ENCODE results near the gene SEMG1. TPM values are rescaled to one million over a fixed set of nuclear protein-coding genes. Genes with fewer than 3 reads are reported as not detected.

SEMG1 gene
- polyA plus RNA-seq (2014; cell fraction: cytosol; rRNA removed): not detected in 2 replicates
- not detected in 2 replicates for polyA plus RNA-seq (2014; cell fraction: nucleus; rRNA removed)

GRCh38 chr20:45206725-45207124 lies at the start of gene SEMG1:
SEMG1 (plus strand) TSS chr20:45207033; CDS start chr20:45207054, 21 bp downstream.
- no peak for DNase-seq (ENCODE audit: low spot score)

DNA sequence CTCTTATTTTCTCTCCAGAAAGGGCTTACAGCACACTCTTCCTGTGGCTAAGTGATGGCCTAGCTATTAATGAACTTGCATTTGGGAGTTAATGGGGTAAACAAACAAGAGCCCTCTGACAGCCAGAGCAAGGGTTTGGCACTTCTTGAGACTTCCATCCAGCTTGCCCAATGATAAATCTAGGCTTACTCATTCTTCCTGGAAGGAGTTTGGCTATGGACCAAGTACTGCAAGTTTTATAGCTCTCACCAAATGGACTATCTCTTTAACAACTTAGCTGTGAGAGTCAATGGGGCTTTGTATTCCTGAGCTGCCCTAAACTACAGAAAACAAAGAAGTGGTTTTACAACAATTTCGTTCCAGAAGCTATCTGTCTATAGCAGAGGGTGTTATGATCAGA lies 48.9 kb upstream of the SEMG1 start:
- DNase-seq (ENCODE audit: low spot score): no peak

- no peak for DNase-seq (ENCODE audit: low spot score)
These were observed 43.6 kb upstream of the SEMG1 start for GRCh38 chr20:45163083-45163803.

- no peak for DNase-seq (ENCODE audit: low spot score)
These were observed 41.9 kb upstream of the SEMG1 start for GRCh38 chr20:45164906-45165305.

DNA sequence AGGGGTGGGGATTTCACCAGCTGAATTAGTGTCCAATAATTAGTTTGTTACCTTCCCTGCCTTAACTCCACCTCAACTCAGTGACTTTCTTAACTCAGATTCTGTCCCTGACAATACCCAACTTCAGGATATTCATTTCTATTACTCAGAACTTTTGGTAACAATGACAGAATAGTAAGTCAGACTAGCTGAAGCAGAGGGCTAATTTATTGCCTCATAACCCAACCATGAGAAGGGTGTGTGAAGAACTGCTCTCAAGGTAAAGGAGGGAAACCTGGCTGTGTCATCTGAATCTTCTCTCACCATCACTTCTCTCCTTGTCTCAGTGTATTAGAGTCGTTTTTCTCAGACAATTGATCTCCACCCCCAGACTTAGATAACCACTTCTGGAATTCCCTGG lies 33.3 kb upstream of the SEMG1 start:
- DNase-seq (ENCODE audit: low spot score): no peak

GRCh38 chr20:45174434-45175364 lies 32.1 kb upstream of the SEMG1 start, which contains the start of gene PI3:
PI3 (plus strand) TSS chr20:45174902; CDS start chr20:45174923, 21 bp downstream.
- no peak for DNase-seq (ENCODE audit: low spot score)

DNA sequence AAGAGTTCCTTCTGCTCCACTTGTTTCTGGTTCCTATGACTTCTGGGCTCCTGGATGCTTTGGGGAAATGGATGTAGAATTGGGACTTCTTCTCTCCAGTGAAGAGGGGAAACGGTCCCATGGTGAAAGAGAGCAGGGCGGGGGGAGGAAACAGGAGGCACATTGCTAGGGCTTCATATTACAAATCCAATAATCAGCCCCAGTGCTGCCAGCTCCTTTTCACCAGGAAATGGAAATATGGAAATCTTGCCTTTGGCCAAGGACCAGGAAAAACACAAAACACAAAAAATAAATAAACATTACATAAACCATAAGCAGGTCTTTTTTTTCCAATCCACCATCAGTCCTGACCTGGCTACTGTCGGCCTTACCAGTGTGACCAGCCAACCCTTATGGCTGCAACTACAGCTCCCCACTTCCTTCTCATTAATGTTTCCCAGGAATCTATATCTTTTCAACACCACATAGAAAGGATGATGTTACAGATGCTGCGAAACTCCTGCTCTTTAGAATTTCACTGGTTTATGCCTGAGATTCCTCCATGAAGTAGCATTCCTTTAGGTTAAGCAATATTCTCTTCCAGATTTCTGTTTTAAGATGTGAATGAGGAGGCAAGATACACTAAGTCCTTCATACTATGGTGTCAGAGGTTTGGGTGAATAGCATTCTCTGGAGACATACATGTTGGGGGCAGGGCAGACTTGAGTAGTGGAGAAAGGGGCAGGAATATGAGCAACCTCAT lies 30.1 kb upstream of the SEMG1 start:
- DNase-seq (ENCODE audit: low spot score): no peak

DNA sequence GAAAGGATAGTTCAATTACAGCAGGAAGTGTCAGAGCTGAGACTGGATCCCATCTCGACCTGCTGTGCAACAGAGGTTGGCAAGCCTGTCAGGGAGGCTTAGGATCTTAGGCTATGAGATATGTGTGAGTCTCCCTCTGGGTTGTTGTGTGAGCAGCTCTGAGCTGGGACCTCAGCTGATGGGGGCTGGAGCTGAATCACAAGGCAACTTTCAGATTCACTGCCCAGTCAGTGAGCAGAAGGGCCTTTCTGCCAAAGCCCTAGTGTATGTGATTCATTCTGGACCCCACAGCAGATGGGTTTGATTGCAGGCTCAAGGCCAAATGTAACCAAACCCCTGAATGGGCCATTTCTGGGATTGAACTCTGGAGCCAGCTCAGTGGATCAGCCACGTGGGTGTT lies 27.7 kb upstream of the SEMG1 start:
- DNase-seq (ENCODE audit: low spot score): no peak

- DNase-seq (ENCODE audit: low spot score): no peak
These were observed 25.2 kb upstream of the SEMG1 start for GRCh38 chr20:45181639-45182038.

DNA sequence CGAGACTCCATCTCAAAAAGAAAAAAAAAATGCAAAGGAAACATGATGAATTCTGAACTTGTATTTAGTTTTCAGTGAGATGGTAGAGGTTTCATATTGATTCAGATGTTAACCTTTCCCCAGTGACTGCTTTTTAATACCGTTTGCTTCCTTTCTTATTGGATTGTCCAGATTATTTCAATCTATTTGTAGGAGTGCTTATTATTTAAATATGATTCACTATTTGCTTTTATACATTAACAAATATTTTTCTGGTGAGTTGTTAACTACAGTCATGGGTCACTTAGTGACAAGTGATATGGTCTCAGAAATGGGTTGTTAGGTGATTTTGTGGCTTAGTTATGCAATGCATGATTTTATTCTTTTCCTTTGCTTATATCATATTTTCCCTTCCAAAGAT lies 23.7 kb upstream of the SEMG1 start:
- DNase-seq (ENCODE audit: low spot score): no peak

- no peak for DNase-seq (ENCODE audit: low spot score)
These were observed 19.1 kb upstream of the SEMG1 start for GRCh38 chr20:45187693-45188092.

DNA sequence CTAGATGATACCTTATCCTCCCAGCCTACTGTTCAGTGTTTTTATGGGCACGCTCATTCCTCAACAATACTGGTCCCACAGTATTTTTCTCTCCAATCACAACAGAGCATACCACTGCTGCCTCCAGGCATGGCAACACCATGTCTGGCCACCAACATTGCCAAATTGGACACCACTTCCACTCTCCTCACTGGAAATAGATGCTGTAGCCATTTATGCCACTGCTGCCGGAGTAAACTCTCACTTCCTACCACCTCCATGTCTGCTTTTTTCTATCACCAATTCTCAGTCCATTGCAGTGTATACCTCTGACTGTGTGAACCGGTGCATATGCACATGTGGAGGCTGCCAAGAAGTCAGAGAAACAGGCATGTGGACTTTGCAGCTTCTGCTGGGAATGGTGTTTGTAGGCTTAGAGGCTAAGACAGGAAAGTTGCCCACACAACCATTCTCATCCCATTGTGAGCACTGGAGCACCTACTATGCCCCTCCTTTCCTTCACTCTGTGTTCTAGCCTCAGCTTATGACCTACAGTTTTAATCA lies 17.7 kb upstream of the SEMG1 start:
- DNase-seq (ENCODE audit: low spot score): no peak

GRCh38 chr20:45189861-45190260 lies 17.0 kb upstream of the SEMG1 start:
- no peak for DNase-seq (ENCODE audit: low spot score)

- no peak for DNase-seq (ENCODE audit: low spot score)
These were observed 14.9 kb upstream of the SEMG1 start for GRCh38 chr20:45191926-45192325.

- no peak for DNase-seq (ENCODE audit: low spot score)
These were observed 13.5 kb upstream of the SEMG1 start for GRCh38 chr20:45193331-45193730.

- no peak for DNase-seq (ENCODE audit: low spot score)
These were observed 3.1 kb downstream of the SEMG1 start for GRCh38 chr20:45209924-45210323.

DNA sequence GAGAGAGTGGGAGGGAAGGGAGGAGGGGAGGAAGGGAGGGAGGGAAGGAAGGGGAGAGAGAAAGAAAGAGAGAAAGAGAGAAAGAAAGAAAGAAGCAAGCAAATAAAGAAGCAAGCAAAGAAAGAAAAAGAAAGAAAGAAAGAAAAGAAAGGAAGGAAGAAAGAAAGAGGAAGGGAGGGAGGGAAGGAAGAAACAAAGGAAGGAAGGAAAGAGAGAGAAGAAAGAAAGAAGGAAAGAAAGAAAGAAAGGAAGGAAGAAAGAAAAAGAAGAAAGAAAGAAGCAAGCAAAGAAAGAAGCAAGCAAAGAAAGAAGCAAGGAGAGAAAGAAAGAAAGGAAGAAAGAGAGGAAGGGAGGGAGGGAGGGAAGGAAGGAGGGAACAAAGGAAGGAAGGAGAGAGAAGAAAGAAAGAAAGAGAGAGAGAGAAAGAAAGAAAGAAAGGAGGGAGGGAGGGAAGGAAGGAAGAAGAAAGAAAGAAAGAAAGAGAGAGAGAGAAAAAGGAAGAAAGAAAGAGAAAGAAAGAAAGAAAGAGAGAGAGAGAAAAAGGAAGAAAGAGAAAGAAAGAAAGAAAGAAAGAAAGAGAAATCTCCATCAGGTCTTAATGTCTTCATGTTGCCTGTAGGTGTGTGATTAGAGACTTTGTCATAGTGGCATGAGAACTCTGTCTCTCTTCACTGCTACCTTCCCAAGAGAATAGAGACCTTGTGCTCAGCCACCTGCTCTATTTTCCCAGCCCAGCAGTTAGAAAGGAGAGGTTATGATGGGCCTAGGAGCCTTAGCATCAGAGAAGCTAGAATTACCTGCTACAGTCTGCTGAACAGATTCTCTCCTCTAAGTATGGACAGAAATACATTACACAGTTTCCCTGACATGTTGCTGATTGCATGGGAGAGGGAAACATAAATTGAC lies 5.0 kb downstream of the SEMG1 start:
- no peak for DNase-seq (ENCODE audit: low spot score)

- no peak for DNase-seq (ENCODE audit: low spot score)
These were observed 6.0 kb downstream of the SEMG1 start for GRCh38 chr20:45212836-45213235.

GRCh38 chr20:45218124-45218523 lies 11.3 kb downstream of the SEMG1 start:
- no peak for DNase-seq (ENCODE audit: low spot score)

- no peak for DNase-seq (ENCODE audit: low spot score)
These were observed 11.8 kb downstream of the SEMG1 start for GRCh38 chr20:45218636-45219035.
